HG03432 (cell line): Measurements from ENCODE around the gene FBXW5.

Experiments used
- ATAC-seq: cut with Tn5 transposase; IDR thresholded peaks from one replicate; pipeline ENCODE4 v1.9.1; 2021; ENCODE audit warnings: mild to moderate bottlenecking, moderate library complexity; ENCODE audit not compliant: unreplicated experiment

FBXW5 gene

DNA sequence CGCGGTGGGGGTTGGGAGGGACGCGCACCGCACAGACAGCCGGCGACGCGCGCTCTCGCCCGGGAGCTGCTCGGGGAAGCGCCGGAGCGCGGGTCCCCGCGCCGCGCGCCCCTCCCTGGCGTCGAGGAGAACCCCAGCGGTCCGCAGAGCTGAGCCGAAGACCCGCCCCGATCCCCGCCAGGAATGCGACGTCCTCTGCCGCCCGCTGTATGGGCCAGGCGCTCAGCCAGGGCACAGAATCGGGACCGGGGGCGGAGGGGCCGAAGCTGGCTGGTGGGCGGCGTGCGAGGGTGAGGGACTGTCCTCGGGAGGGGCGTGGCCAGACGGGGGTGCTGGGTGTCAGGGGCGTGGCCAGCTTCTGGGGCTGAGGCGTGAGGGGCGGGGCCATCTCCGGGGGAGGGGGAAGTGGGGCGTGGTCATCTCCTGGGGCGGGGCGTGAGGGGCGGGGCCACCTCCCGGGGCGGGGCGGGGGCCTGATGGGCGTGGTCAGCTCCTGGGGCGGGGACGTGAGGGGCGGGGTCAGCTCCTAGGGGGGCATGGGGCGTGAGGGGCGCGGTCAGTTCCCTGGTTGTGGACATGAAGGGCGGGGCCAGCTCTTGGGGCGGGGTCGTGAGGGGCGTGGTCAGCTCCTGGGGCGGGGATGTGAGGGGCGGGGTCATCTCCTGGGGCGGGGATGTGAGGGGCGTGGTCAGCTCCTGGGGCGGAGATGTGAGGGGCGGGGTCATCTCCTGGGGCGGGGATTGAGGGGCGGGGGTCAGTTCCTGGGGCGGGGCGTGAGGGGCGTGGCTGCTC is 33.7 kb upstream of the FBXW5 start:
- no peak for ATAC-seq

DNA sequence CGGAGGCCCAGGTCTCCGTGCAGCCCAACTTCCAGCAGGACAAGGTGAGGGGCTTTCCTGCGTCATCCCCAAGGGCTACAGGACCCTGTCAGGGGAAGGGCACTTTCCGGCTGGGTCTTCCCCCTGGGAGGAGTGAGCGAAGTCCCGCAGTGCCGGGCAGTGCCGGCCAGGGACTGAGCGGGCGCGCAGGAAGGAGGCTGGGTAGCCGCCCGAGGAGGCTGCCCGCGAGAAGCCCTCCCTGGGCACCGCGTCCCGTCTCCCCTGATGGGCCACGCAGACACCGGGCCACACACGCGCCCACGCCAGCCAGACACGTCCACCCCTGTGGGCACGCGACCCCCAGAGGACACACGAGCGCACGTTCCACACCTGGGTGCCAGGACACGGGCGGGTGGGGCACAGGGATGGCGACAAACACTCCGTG is 33.1 kb upstream of the FBXW5 start:
- ATAC-seq = no peak

DNA sequence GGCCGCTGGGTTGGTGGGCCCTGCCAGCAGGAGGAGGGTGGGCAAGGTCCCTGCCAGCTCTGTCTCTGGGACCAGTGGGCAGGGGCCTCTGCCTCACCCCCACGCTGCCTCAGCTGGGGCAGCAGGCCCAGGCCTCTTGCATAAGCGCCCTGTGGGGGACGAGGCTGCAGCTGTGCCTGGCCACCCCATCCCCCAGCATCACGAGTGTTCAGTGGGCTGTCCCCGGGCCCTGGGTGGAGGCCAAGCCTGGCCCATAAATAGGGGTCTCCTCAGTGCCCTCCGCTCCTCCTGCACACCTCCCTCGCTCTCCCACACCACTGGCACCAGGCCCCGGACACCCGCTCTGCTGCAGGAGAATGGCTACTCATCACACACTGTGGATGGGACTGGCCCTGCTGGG is 32.7 kb upstream of the FBXW5 start, which contains the start of gene PTGDS:
Gene PTGDS (plus strand): TSS at position 282 of the 400 bp plus-strand sequence. CDS start 75 bp downstream, at position 357.
- ATAC-seq = no peak

DNA sequence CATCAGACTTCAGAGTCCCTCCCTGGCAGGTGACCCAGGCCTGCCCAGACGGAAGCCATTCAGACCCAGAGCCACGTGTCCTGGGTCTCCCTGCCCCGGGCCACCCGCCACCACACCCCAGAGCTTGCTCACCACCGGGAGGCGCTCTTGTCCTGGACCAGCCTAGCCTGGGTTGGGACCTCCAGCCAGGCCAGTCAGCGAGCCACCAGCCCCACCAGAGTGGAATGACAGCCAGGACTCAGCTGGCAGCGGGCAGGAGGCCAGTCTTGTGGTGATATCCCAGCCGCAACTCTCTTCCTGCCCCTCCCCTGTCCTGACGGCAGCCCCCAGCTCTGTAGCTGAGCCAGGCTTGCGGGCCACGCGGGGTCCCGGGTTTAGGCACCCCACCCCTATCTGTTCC is 31.1 kb upstream of the FBXW5 start:
- no peak for ATAC-seq

DNA sequence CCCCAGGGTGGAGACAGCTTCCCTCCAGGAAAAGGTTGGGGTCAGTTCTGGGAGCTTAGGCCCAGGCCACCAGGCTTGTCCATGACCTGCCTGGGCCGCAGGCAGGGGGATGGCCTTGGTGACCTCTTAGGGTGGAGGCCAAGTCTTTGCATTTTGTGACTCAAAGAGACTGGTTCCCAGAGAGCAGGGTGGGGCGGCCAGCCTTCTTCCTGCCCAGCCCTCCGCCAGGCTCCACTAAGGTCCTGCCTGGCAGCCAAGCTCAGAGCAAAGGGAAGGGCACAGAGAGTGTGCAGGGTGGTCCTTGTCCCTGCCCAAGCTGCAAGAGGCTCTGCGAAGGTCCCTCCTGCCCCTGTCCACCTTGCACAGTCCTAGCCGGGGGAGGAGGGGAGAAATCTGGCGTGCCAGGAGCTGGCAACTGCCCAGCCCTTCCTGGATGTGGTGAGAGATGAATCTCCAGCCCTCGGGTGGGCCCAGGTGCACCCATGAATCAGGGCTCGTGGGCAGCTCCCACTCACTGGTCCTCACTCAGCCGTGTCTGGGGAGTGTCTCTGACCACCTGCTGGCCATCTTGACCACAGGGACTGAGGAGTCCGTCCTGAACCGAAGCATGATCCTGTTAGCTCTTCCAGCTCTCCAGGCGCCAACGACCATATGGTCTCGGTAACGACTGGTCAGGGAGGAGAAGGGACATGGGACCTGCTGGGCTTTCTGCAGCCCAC is 30.4 kb upstream of the FBXW5 start:
- ATAC-seq = no peak

DNA sequence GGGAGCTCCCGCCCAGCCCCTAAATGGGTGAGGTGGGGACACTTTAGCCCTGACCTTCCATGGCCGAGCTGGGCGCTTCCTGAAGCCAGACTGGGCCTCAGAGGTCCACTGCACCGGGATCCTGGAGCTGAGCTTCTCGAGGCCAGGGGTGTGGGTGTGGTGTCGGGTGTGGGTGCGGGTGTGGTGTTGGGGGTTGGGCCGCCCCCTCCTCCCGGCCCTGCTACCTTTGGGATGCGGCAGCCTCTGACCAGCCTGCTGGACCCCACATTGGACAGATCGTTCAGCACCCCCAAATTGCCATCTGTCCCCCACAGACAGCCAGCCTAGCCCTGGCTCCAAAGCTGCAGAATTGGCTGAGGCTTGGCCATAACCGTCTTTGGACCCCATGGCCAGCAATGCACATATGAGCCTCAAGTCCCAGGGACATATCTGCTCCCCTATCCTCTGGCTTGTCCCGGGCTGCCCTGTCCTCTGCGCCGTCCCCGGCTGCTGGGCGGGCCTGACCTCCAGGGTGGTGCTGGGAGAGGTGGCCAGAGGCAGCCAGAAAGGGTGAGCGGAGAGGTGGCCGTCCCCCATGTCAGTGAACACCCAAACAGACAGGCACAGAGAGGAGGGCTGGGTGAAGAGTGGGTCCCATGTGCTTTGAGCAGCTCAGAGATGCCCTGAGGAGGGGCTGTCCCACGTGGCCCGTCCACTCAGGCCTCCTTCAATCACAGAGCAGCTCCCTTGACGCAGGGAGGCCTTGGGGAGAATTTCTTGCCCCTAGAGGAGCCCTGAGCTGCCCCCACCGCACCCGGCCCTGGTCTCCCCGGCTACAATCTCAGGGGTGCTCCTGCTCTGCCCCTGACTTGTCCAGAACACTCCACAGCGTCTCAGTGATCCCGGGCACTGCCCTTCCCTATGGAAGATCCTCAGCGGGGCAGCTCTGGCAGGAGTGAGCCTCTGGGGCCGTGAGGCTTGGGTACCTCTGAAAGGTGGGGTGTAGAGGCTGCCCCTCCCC is 29.4 kb upstream of the FBXW5 start:
- ATAC-seq = no peak

DNA sequence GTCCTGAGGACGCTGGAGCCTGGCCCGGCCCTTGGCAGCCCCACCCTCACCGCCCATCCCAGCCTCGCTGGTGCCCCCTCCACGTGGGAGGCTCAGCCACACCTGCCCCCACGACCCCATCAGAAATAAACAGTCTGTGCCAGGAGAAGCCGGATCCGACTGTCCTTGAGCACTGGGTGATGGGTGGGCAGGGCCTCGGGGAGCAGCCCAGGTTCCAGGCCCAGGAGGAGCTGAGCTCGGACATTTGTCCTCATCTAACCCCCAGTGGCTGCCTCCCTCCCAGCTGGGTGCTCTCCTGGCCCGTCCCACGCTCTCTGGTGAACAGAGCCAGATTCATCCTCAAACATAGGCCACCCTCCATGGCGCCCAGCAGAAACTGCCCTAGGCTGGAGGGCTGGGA is 28.2 kb upstream of the FBXW5 start:
- no peak for ATAC-seq

DNA sequence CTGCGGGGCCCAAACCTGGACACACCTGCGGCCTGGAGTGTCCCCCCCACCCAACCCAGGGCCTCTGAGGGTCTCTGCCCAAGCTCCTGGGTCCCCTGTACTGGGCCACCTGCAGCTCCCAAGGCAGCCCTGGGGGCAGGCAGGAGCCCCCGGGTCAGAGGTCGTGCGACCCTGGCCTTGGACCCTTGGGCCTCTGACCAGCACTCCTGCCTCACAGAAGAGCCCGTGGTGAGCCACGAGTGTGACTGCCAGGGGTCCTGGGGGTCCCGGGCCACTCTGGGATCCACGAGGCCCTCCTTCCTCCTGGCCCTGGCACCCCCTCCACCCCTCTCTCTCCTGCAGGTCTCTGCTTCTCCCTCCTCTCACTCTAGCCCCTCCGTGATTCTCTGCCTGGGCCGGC is 27.8 kb upstream of the FBXW5 start:
- no peak for ATAC-seq

DNA sequence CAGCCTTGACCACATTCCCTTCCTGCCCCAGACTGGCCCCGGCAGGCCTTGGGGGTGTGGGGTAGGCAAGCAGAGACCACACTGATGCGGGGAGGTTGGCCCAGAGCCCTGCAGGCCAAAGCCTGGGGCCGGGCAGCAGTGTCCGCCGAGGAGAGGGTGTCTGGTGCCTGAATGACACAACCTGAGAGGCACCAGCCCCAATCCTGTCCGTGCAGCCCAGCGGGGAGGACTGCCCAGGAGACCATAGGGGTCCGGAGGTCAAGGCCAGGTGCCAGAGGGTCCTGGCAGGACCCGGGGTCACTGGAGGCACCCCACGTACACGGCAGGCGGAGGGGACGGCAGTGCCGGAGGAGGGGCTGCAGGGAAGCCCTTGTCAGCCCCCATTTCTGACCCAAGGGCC is 27.2 kb upstream of the FBXW5 start:
- no peak for ATAC-seq

DNA sequence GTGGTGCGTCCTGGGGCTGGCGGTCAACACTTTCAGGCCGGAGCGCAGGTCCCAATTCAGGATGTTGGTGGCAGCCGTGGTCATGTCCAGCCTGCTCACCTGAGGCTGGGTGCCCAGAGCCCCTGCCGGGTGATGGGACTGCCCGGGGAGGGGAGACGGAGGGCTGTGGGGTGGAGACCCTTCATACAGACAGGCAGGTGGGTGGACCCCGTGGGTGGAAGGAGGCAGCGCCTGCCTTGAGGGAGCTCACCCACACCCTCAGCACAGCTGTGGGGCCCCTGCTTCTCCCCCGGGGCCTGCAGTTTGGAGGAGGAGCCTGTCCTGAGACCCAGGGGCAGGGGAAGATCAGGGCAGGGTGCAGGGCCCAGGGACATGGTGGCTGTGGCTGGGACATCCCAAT is 25.8 kb upstream of the FBXW5 start:
- ATAC-seq = no peak

DNA sequence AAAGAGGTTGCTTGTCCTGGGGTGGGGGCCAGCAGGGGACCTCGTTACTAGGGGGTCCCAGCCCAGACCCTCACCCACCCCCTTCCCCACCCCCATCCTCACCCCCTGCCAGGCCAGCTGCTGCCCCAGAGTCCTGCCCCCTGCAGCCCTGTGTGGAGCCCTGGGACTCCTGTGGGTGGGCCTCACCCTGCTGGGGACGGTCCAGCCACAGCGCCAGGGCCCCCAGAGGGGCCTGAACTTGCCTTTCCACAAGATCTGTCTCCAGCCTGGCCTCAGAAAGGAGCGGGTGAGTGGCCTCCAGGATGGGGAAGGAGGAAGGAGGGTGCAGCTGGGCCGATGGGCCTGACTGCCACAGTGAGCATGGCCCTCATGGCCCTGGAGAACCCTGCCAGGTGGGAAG is 25.2 kb upstream of the FBXW5 start:
- ATAC-seq = no peak

DNA sequence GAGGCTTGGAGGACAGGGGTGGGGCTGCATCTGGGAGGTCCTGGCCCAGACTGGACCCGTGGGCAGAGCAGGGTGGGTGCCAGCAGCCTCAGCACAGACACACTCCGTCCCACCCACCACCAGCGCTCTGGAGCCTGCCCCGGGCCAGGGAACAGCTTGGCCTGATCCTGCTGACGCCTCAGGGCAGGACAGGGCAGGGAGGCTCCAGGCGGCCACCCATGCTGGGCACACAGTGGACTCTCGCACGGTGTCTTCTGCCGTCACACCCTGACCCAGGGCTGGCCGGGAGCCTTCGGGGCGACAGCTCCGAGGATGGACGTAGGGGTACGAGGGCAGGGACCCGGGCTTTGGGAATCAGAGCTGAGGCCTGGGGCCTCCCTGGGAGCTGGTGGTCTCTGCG is 24.6 kb upstream of the FBXW5 start:
- no peak for ATAC-seq

DNA sequence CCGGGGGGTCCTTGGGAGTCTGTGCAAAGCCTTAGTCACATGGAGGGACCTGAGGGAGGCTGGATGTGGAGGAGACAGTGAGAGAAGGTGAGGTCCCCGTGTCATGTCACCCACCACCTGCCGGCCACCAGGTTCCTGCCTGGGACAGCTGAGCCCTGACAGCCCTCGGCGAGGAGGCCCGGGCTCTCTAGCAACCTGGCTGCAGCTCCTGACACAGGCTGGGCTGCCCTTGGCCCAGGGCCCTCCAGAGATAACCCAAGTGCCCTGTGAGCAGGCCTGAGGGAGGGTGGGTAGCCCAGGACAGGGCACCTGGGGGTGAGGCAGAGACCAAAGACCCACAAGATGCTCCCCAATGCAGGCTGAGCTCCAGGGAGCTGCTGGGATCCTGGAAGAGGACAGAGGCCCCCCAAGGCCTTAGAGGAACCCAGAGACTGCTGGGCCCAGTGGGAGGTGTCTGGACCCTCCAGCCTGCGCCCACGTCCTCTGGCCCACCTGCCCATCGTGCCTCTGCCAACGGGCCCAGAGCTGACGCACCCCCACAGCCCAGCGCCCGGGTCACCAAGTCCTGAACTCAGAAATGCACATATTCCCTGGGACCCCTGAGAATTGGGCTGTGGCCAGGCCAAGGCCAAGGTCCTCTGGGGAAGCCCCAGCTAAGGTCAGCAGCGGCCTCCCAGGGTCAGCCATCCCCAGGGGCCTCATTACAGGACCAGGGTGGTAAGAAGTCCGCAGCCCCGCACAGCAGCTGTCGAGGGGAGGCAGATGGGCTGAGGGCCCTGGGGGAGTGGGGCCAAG is 24.0 kb upstream of the FBXW5 start:
- ATAC-seq = no peak

DNA sequence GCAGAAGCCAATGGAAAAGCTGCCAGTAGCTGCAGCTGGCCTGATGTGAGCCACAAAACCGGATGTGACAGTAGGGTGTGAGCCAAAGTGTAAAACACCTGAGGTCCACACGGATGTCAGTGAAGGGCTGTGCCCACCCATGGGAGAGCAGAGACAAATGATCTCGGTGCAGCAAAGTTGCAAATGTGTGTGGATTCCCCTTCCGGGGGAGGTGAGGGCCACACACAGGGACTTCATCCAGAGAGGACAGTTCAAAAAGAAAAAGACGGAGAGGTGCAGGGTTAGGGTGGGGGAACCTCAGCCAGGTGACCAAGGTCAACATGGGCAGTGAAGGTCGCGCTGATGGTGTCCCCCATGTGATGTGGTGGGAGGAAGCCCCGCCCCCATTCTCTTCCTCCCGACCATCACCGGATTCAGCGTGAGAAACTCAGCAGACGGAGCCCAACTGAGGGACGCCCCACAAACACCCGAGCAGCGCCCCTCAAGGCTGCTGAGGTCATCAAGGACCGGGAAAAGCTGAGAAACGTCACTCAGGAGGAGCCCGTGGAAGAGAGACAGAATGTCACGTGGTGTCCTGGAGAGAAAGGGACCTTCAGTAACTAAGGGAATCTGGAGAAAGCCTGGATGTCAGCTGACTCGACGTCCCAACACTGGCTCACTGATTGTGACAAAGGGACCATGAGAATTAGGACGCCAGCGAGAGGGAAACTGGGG is 21.4 kb upstream of the FBXW5 start:
- no peak for ATAC-seq

DNA sequence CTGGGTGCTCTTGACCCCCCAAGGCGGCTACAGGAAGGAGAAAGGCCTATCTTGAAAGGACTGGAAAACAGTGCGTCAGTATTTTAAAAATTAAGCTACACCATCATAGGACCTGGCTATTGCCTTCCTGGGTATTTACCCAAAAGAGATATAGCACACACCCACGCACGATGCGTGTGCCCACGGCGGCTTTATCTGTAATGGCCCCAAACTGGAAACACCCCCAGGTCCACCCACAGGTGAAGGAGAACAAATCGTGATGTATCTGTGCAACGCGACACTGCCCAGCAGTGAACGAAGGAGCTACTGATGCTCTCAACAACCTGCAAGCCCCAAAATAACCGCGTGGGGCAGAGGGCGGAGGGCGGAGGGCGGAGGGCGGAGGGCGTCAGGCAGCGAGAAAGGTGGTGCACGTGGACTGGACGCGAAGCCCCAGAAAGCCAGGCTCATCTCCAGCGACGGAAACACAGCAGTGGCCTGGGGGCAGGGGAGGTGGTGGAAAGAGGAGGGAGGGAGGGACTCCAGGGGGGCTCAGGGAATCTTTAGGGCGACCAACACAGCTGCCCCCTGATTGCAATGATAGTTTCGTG is 20.4 kb upstream of the FBXW5 start:
- no peak for ATAC-seq

DNA sequence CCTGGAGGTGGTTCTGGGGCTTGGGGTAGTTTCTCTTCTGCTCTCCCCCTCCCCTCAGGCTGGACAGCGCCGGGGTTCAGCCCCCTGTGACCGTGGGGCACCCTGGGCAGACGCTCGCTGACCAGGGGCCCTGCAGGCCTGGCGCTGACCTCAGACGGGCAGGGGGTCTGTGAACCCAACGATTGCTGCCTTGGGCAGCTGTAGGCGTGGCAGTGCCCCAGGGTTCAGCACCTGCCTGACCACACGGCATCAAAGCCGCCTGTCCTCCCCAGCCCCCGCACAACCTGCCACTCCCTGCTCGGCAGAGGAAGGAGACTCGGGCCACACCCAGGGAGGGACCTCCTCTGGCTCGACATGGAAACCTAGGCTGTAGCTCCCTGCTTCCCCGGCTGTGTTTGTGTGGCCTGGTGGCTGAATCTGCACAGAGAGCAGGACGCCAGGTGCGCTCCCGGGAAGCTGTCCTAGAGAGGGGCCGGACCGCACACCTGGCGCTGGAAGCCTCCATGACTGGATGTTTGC is 19.7 kb upstream of the FBXW5 start:
- ATAC-seq = no peak

DNA sequence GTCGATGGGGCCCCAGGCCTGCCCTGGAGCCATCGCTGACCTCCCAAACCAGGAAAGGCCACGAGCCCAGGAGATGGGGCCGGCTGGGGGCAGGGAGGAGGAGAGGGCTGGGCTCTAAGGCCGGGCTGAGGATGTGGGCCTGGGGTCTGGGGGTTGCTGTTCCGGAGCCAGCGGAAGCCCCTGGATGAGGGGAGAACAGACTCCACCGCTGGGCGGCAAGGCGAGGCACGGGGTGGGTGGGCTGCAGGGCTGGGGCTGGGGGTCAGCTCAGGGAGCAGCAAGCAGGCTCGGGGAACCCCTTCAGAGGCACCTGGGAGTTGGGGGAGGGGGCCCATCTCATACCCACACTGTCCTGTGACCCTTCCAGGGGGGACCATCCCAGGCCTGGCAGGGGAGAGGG is 19.2 kb upstream of the FBXW5 start:
- ATAC-seq = no peak

DNA sequence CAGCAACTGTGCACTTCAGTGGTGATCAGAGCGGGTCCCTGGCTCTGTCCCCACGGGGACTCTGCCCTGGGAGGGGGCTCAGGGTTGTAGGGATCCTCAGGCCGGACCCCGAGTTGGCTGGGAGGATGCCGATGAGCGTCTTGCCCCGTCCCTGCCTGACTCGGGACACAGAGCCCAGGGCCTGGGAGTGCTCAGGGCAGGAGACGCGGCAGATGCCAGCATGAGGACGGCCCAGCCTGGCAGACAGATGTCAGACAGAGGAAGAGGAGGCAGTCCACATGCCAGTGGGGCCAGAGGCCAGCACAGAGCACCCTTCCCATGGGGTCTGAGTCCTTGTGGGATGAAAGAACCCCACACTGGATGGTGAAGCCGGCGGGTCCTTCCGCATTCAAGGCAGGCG is 18.8 kb upstream of the FBXW5 start:
- no peak for ATAC-seq

DNA sequence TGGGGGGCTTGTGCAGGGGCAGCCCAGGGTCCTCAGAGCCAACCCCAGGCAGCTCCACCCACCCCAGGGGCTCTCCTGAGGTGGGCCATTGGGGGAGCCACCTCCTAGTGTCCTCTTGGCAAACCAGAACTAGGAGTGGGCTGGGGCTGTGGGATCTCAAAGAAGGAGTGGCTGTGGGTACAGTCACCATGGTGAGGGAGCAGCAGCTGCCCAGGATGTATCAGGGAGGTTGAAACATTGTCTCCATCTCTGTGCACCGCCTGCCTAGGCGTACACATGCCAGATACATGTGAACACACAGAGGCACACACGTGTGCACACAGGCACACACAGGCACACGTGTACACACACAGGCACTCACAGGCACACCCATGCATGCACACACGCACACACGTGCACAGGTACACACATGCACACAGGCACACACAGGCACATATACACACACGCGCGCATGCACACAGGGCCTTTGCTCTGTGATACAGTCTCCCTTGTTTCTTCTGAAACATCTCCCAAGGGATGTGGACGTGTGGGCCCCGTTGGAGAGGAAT is 18.2 kb upstream of the FBXW5 start:
- ATAC-seq = no peak
